OCI-LY3 (cell line): ENCODE data around the gene RPRD2.

Experiments used
- CTCF ChIP-seq: fragments of 200-600, 300-600 bp; sonication (generic); IDR thresholded peaks from 2 replicates; pipeline ENCODE4 v1.5.1; 2014; ENCODE audit warnings: antibody characterized with exemption, low read length, low read depth
- EZH2phosphoT487 ChIP-seq: fragments of 200-600 bp; shearing (Covaris generic); IDR thresholded peaks from 2 replicates; pipeline ENCODE4 v1.6.1; 2018; ENCODE audit warnings: antibody characterized with exemption, mixed run types, low read depth

GRCh38 chr1:150322310-150322709, 41.6 kb upstream of the RPRD2 start:
- TF ChIP-seq CTCF (no peak), EZH2phosphoT487 (no peak)
